OCI-LY3 (cell line): ENCODE results near the gene CREB3.

Experiments
- EZH2phosphoT487 ChIP-seq: fragments of 200-600 bp; shearing (Covaris generic); IDR thresholded peaks from 2 replicates; pipeline ENCODE4 v1.6.1; 2018; ENCODE audit warnings: antibody characterized with exemption, mixed run types, low read depth
- TF ChIP-seq, protein P1 (sequence below): fragments of 200-600, 300-600 bp; sonication (generic); IDR thresholded peaks from 2 replicates; pipeline ENCODE4 v1.5.1; 2014; ENCODE audit warnings: antibody characterized with exemption, low read length, low read depth

DNA sequence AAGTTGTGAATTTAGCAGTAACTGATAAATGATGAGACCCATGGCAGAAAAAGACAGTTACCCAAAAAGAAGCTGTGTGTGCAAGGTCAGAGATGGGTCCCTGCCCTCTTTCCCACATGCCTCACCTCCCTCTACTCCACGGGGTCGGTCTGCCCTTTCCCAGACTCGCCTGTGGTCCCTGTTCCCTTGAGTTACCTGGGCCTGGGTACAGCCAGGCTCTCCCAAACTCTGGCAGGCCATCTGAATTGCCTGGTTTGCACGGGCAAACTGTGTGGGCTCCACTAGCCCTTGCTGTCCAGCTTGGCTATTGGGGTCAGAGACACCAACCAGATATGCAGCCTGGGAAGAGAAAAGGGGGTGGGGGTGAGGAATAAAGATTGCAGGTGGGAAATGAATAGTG, 24.3 kb upstream of the CREB3 start:
- TF ChIP-seq, protein P1, sequence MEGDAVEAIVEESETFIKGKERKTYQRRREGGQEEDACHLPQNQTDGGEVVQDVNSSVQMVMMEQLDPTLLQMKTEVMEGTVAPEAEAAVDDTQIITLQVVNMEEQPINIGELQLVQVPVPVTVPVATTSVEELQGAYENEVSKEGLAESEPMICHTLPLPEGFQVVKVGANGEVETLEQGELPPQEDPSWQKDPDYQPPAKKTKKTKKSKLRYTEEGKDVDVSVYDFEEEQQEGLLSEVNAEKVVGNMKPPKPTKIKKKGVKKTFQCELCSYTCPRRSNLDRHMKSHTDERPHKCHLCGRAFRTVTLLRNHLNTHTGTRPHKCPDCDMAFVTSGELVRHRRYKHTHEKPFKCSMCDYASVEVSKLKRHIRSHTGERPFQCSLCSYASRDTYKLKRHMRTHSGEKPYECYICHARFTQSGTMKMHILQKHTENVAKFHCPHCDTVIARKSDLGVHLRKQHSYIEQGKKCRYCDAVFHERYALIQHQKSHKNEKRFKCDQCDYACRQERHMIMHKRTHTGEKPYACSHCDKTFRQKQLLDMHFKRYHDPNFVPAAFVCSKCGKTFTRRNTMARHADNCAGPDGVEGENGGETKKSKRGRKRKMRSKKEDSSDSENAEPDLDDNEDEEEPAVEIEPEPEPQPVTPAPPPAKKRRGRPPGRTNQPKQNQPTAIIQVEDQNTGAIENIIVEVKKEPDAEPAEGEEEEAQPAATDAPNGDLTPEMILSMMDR, result no peak
- TF ChIP-seq EZH2phosphoT487, result no peak
